Neural cell (in vitro differentiated cells): ENCODE results near the gene MDP1.

Experiments used
- CTCF ChIP-seq: fragments of 450-650 bp; IDR thresholded peaks from 2 replicates; pipeline ENCODE4 v1.5.1; 2014; ENCODE audit warnings: antibody characterized with exemption, mild to moderate bottlenecking, moderate library complexity; ENCODE audit not compliant: poor library complexity, severe bottlenecking
- EP300 ChIP-seq: fragments of 450-650 bp; conservative IDR thresholded peaks from 2 replicates; pipeline ENCODE4 v1.6.1; 2014; ENCODE audit warnings: antibody characterized with exemption, mild to moderate bottlenecking, moderate library complexity; ENCODE audit not compliant: poor library complexity, severe bottlenecking
- POLR2AphosphoS5 ChIP-seq: IDR thresholded peaks from 2 replicates; pipeline ENCODE4 v1.6.1; 2012
- TAF1 ChIP-seq: IDR thresholded peaks from 2 replicates; pipeline ENCODE4 v1.6.1; 2012; ENCODE audit warnings: low read depth
- TF ChIP-seq, protein P1 (sequence below): IDR thresholded peaks from 2 replicates; pipeline ENCODE4 v1.6.1; 2012; ENCODE audit warnings: borderline replicate concordance

GRCh38 chr14:24247422-24247821 is 31.6 kb upstream of the MDP1 start:
- TF ChIP-seq EP300 (no peak), TAF1 (no peak), CTCF (no peak), POLR2AphosphoS5 (no peak)
- TF ChIP-seq, protein P1, sequence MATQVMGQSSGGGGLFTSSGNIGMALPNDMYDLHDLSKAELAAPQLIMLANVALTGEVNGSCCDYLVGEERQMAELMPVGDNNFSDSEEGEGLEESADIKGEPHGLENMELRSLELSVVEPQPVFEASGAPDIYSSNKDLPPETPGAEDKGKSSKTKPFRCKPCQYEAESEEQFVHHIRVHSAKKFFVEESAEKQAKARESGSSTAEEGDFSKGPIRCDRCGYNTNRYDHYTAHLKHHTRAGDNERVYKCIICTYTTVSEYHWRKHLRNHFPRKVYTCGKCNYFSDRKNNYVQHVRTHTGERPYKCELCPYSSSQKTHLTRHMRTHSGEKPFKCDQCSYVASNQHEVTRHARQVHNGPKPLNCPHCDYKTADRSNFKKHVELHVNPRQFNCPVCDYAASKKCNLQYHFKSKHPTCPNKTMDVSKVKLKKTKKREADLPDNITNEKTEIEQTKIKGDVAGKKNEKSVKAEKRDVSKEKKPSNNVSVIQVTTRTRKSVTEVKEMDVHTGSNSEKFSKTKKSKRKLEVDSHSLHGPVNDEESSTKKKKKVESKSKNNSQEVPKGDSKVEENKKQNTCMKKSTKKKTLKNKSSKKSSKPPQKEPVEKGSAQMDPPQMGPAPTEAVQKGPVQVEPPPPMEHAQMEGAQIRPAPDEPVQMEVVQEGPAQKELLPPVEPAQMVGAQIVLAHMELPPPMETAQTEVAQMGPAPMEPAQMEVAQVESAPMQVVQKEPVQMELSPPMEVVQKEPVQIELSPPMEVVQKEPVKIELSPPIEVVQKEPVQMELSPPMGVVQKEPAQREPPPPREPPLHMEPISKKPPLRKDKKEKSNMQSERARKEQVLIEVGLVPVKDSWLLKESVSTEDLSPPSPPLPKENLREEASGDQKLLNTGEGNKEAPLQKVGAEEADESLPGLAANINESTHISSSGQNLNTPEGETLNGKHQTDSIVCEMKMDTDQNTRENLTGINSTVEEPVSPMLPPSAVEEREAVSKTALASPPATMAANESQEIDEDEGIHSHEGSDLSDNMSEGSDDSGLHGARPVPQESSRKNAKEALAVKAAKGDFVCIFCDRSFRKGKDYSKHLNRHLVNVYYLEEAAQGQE = no peak
